HCT116 (cell line): ENCODE data around the gene TBKBP1. TPM values are rescaled to one million over a fixed set of nuclear protein-coding genes. Genes with fewer than 3 reads are reported as not detected.

Source experiments
- ATAC-seq: fragments of 200-7000 bp; cut with Tn5 transposase; 2 replicates; pipeline ENCODE4 v1.9.1; 2020; ENCODE audit warnings: mild to moderate bottlenecking, moderate library complexity
- BruUV-seq: library from RNA; stranded (reverse); fragments of 400-500 nt; replicated peaks from 2 replicates; lab custom pipeline; 2021; lab: Mats Ljungman, UMichigan
- CTCF ChIA-PET: fragments of 300-600 bp; sonication (Branson Sonifier 250); formaldehyde crosslinking; loops from one replicate; lab custom pipeline; 2021; ENCODE audit warnings: antibody characterized with exemption; lab: Charles Lee
- POLR2A ChIA-PET: fragments of 300-600, 350-600 bp; sonication (Branson Sonifier 250); formaldehyde crosslinking; loops from one replicate; lab custom pipeline; 2021; ENCODE audit warnings: antibody characterized with exemption; lab: Charles Lee
- RAD21 ChIA-PET, 2 experiments: fragments of 300-600 bp; sonication (Branson Sonifier 250); formaldehyde crosslinking; loops; one replicate each; lab custom pipeline; 2023; ENCODE audit warnings: low total read pairs in 2 of 2; ENCODE audit not compliant: uncharacterized antibody in 2 of 2, unreplicated experiment in 2 of 2, low non-redundant PET in 1 of 2; lab: Charles Lee
- DNase-seq: peaks from one replicate; pipeline ENCODE4 v3.0.0-alpha.2; 2010; ENCODE audit warnings: low read depth, low spot score
- H2AFZ ChIP-seq: fragments of 200-600 bp; shearing (Covaris generic), sonication (generic); 2 replicates; pipeline ENCODE4 v1.6.1; 2017; ENCODE audit warnings: low read depth, mixed run types, mixed read lengths, antibody characterized with exemption, low read length; ENCODE audit not compliant: poor library complexity, severe bottlenecking
- H3K27ac ChIP-seq: 2 replicates; pipeline ENCODE4 v1.5.1; 2012; ENCODE audit warnings: low read depth, low read length
- H3K27me3 ChIP-seq: fragments of 200-600 bp; sonication (generic); 2 replicates; pipeline ENCODE4 v1.6.1; 2016; ENCODE audit warnings: mixed run types, low read length, mixed read lengths; ENCODE audit not compliant: insufficient read depth
- H3K36me3 ChIP-seq, 2 experiments: fragments of 200-500 bp in 1 of 2; fragments of 200-600 bp in 1 of 2; sonication (Bioruptor generic) in 1 of 2; sonication (generic) in 1 of 2; 2 replicates each; pipeline versions ENCODE4 v1.5.1 to v1.6.1; 2014 to 2016; ENCODE audit warnings: low read length in 2 of 2, inconsistent platforms in 1 of 2, mixed read lengths in 1 of 2, mixed run types in 1 of 2; ENCODE audit not compliant: insufficient read depth in 2 of 2, control insufficient read depth in 1 of 2
- H3K4me1 ChIP-seq, 2 experiments: fragments of 200-600 bp in 1 of 2; sonication (generic) in 1 of 2; 2 replicates each; pipeline versions ENCODE4 v1.5.1 to v1.6.1; 2012 to 2017; ENCODE audit warnings: low read length in 2 of 2, inconsistent platforms in 1 of 2, mild to moderate bottlenecking in 1 of 2, mixed read lengths in 1 of 2, mixed run types in 1 of 2, moderate library complexity in 1 of 2; ENCODE audit not compliant: insufficient read depth in 2 of 2, control insufficient read depth in 1 of 2
- H3K4me2 ChIP-seq: fragments of 200-600 bp; sonication (generic); 2 replicates; pipeline ENCODE4 v1.6.1; 2017; ENCODE audit warnings: mixed run types, low read length, mixed read lengths
- H3K4me3 ChIP-seq, 2 experiments: fragments of 200-600 bp in 1 of 2; sonication (generic) in 1 of 2; replicated peaks in 1 of 2; 2 replicates each; pipeline ENCODE4 v1.5.1; 2011 to 2016; ENCODE audit warnings: low read length in 2 of 2, control low read depth in 1 of 2, low read depth in 1 of 2, mild to moderate bottlenecking in 1 of 2, mixed read lengths in 1 of 2, mixed run types in 1 of 2
- H3K79me2 ChIP-seq: fragments of 200-600 bp; sonication (generic); 2 replicates; pipeline ENCODE4 v1.6.1; 2017; ENCODE audit warnings: mild to moderate bottlenecking, mixed run types, low read length, moderate library complexity, mixed read lengths; ENCODE audit not compliant: insufficient read depth
- H3K9ac ChIP-seq: fragments of 200-600 bp; sonication (generic); 2 replicates; pipeline ENCODE4 v1.6.1; 2016; ENCODE audit warnings: low read length, mixed read lengths
- H3K9me2 ChIP-seq: fragments of 200-600 bp; sonication (generic), shearing (Covaris generic); 2 replicates; pipeline ENCODE4 v1.6.1; 2017; ENCODE audit warnings: mixed run types, mild to moderate bottlenecking, moderate library complexity; ENCODE audit not compliant: insufficient read depth
- H3K9me3 ChIP-seq, 2 experiments: fragments of 200-500 bp in 1 of 2; fragments of 200-600 bp in 1 of 2; sonication (Bioruptor generic) in 1 of 2; sonication (generic) in 1 of 2; 2 replicates each; pipeline ENCODE4 v1.6.1; 2014 to 2017; ENCODE audit warnings: low read length in 2 of 2, mixed read lengths in 2 of 2, inconsistent platforms in 1 of 2, low read depth in 1 of 2, mild to moderate bottlenecking in 1 of 2, mixed run types in 1 of 2, moderate library complexity in 1 of 2; ENCODE audit not compliant: control insufficient read depth in 1 of 2, insufficient read depth in 1 of 2
- H4K20me1 ChIP-seq: fragments of 200-600 bp; sonication (generic), shearing (Covaris generic); 2 replicates; pipeline ENCODE4 v1.6.1; 2017; ENCODE audit warnings: mixed run types, mild to moderate bottlenecking, moderate library complexity; ENCODE audit not compliant: insufficient read depth
- ATF3 ChIP-seq: IDR thresholded peaks from 2 replicates; pipeline ENCODE4 v1.6.1; 2012
- CBX3 ChIP-seq: IDR thresholded peaks from 2 replicates; pipeline ENCODE4 v1.6.1; 2012; ENCODE audit warnings: low read depth
- CEBPB ChIP-seq: IDR thresholded peaks from 2 replicates; pipeline ENCODE4 v1.6.1; 2012; ENCODE audit warnings: low read depth
- EGR1 ChIP-seq: IDR thresholded peaks from 2 replicates; pipeline ENCODE4 v1.6.1; 2012; ENCODE audit warnings: low read depth
- ELF1 ChIP-seq: IDR thresholded peaks from 2 replicates; pipeline ENCODE4 v1.6.1; 2012; ENCODE audit warnings: low read depth, borderline replicate concordance
- EZH2 ChIP-seq: fragments of 200-600 bp; sonication (generic); IDR thresholded peaks from 2 replicates; pipeline ENCODE4 v1.6.1; 2017; ENCODE audit warnings: antibody characterized with exemption, mixed run types
- JUND ChIP-seq: IDR thresholded peaks from 2 replicates; pipeline ENCODE4 v1.6.1; 2012
- POLR2A ChIP-seq: IDR thresholded peaks from 2 replicates; pipeline ENCODE4 v1.7.0; 2011; ENCODE audit warnings: borderline replicate concordance; ENCODE audit not compliant: insufficient read depth, insufficient read length; ENCODE audit errors: extremely low read depth
- POLR2AphosphoS5 ChIP-seq: IDR thresholded peaks from 2 replicates; pipeline ENCODE4 v1.6.1; 2011; ENCODE audit warnings: mild to moderate bottlenecking, low read depth, low read length, moderate library complexity
- RAD21 ChIP-seq: IDR thresholded peaks from 2 replicates; pipeline ENCODE4 v1.6.1; 2012; ENCODE audit warnings: low read depth, mild to moderate bottlenecking
- SIN3A ChIP-seq: IDR thresholded peaks from 2 replicates; pipeline ENCODE4 v1.6.1; 2012; ENCODE audit warnings: low read depth
- SP1 ChIP-seq: IDR thresholded peaks from 2 replicates; pipeline ENCODE4 v1.6.1; 2012; ENCODE audit warnings: low read depth
- SRF ChIP-seq: IDR thresholded peaks from 2 replicates; pipeline ENCODE4 v1.6.1; 2012; ENCODE audit warnings: low read depth
- TCF7L2 ChIP-seq: IDR thresholded peaks from 2 replicates; pipeline ENCODE4 v1.7.0; 2011; ENCODE audit warnings: borderline replicate concordance, inconsistent platforms; ENCODE audit not compliant: insufficient read depth, insufficient read length; ENCODE audit errors: extremely low read depth
- YY1 ChIP-seq: IDR thresholded peaks from 2 replicates; pipeline ENCODE4 v1.6.1; 2011; ENCODE audit warnings: low read length, low read depth, moderate library complexity, mild to moderate bottlenecking; ENCODE audit not compliant: insufficient replicate concordance; ENCODE audit errors: extremely low read depth
- ZBTB33 ChIP-seq: IDR thresholded peaks from 2 replicates; pipeline ENCODE4 v1.6.1; 2011; ENCODE audit warnings: mild to moderate bottlenecking, low read length, moderate library complexity; ENCODE audit not compliant: insufficient replicate concordance; ENCODE audit errors: extremely low read depth
- ZNF274 ChIP-seq: fragments of 200-500 bp; sonication (Bioruptor generic); IDR thresholded peaks from 2 replicates; pipeline ENCODE4 v1.6.1; 2014; ENCODE audit warnings: mild to moderate bottlenecking, low read depth, low read length, inconsistent platforms
- intact Hi-C: fragments of 100-400 bp; cut with micrococcal nuclease; formaldehyde crosslinking; loops from 2 replicates; pipeline ENCODE4 v1.10.0; 2022
- total RNA-seq: library from RNA; stranded (reverse); gene quantifications from one replicate; pipeline ENCODE4 v1.2.1, GENCODE V29; 2021; ENCODE audit not compliant: unreplicated experiment

TBKBP1 gene
- total RNA-seq, 1 experiment from 2014 or later = 12.4 TPM

DNA sequence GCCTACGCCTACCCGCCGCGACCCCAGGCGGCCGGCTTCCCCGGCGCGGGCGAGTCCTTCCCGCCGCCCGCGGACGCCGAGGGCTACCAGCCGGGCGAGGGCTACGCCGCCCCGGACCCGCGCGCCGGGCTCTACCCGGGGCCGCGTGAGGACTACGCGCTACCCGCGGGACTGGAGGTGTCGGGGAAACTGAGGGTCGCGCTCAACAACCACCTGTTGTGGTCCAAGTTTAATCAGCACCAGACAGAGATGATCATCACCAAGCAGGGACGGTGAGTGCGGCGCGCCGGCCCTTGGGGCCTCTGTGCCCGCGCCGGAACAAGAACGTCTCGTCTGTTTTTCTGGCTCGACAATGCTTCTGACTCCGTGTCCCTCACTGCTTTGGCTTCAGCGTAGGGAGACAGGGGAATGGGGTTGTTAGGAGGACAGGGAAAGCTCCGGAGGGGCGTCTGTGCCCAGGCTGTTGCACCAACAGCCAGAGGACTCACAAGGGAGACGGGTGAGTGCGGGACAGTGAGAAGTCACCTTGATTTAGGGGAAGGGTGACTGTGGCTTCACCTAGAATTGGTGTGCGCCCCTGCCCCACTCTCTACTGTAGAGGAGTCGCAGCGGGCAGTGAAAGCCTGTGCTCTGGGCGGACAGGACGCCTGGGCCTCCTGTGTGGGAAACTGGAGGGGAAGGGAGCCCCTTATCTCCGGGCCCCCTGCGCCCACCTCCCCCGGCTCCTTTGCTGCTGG, 39.9 kb downstream of the TBKBP1 start:
- CTCF ChIA-PET = interaction anchor here (0.6 kb wide), 1 partner anchor 7 kb away, joined by 3 read pairs; no protein-coding TSS in a partner anchor
- no TSS peak for BruUV-seq

More for the DNA sequence above, 39.9 kb downstream of the TBKBP1 start:
- intact Hi-C loops = loop anchor here (5.0 kb wide), 1 partner anchor 68 kb away; no protein-coding TSS in a partner anchor
- H3K79me2 ChIP-seq = no peaks in the 10 kb centered on the region
- H3K9ac ChIP-seq = no peak overlapping the region
- peaks cover 0 to 9% of the 10 kb centered on the region in 2 experiments; a peak in 2 of 4 replicates for H3K4me1 ChIP-seq
- no peaks in the 10 kb centered on the region for H3K9me2 ChIP-seq
- H3K9me3 ChIP-seq = no peaks in the 10 kb centered on the region
- H3K36me3 ChIP-seq = no peaks in the 10 kb centered on the region
- no peak overlapping the region for H2AFZ ChIP-seq
- no peak for ATAC-seq
- H3K27me3 ChIP-seq = peaks cover 6% of the 10 kb centered on the region; the same call in 1 of the 2 replicates
- no peak overlapping the region for H3K4me2 ChIP-seq
- H4K20me1 ChIP-seq = no peaks in the 10 kb centered on the region
- H3K27ac ChIP-seq = no peak overlapping the region
- ChIA-PET POLR2A (no interaction called here), RAD21 (no interaction called here)
- TF ChIP-seq EGR1 (no peak), SIN3A (no peak), CEBPB (no peak), ELF1 (no peak), YY1 (no peak), ZBTB33 (no peak), SP1 (no peak), JUND (no peak), ATF3 (no peak), EZH2 (no peak), POLR2A (no peak), ZNF274 (no peak), POLR2AphosphoS5 (no peak), TCF7L2 (no peak), RAD21 (no peak), CBX3 (no peak), SRF (no peak)
- no peak overlapping the region for H3K4me3 ChIP-seq
- DNase-seq = no peak
